Activated B cell treated with CpG ODN at 0.5 μM for 24 hours (primary cell): ENCODE results near the gene TRIM50. TPM values are rescaled to one million over a fixed set of nuclear protein-coding genes. Genes with fewer than 3 reads are reported as not detected.

Experiments
- ATAC-seq: fragments of 200-7000 bp; cut with Tn5 transposase; one replicate; pipeline ENCODE4 v1.10.0; 2021; ENCODE audit warnings: low read depth, mild to moderate bottlenecking, moderate library complexity
- CTCF ChIA-PET: fragments of 350-600 bp; sonication (Branson Sonifier 250); formaldehyde crosslinking; loops from one replicate; lab custom pipeline; 2021; ENCODE audit warnings: antibody characterized with exemption; lab: Charles Lee
- POLR2A ChIA-PET: fragments of 350-600 bp; sonication (Branson Sonifier 250); formaldehyde crosslinking; loops from one replicate; lab custom pipeline; 2021; ENCODE audit warnings: antibody characterized with exemption; lab: Charles Lee
- DNase-seq: peaks from one replicate; pipeline ENCODE4 v3.0.0; 2022
- H3K27ac Mint-ChIP-seq: one replicate; pipeline ENCODE4 v1.8.0; 2020; ENCODE audit warnings: mixed read lengths
- H3K27me3 Mint-ChIP-seq: one replicate; pipeline ENCODE4 v1.8.0; 2021; ENCODE audit warnings: mixed read lengths
- H3K36me3 Mint-ChIP-seq: one replicate; pipeline ENCODE4 v1.8.0; 2021; ENCODE audit warnings: low read depth, mixed read lengths
- H3K4me1 Mint-ChIP-seq: one replicate; pipeline ENCODE4 v1.8.0; 2021; ENCODE audit warnings: mixed read lengths
- H3K4me3 Mint-ChIP-seq: one replicate; pipeline ENCODE4 v1.8.0; 2020; ENCODE audit warnings: mild to moderate bottlenecking, mixed read lengths
- H3K9me3 Mint-ChIP-seq: one replicate; pipeline ENCODE4 v1.8.0; 2020; ENCODE audit warnings: mixed read lengths
- CTCF ChIP-seq: fragments of 200-600 bp; IDR thresholded peaks from one replicate; pipeline ENCODE4 v1.8.0; 2022; ENCODE audit warnings: antibody characterized with exemption, mild to moderate bottlenecking
- intact Hi-C: fragments of 100-400 bp; cut with micrococcal nuclease; formaldehyde crosslinking; loops from one replicate; pipeline ENCODE4 v1.15.1; 2024
- total RNA-seq: library from RNA; stranded (reverse); gene quantifications from 2 replicates; pipeline ENCODE4 v1.2.3, GENCODE V29; 2022

Gene TRIM50
- total RNA-seq, 1 donor from 2014 or later = not detected

- no peak for ATAC-seq
- intact Hi-C loops = no loop called here
- Mint-ChIP-seq H3K36me3 (no peaks in the 10 kb centered on the region), H3K9me3 (peaks cover 11% of the 10 kb centered on the region), H3K4me3 (no peak overlapping the region), H3K27me3 (no peaks in the 10 kb centered on the region), H3K4me1 (no peaks in the 10 kb centered on the region), H3K27ac (no peak overlapping the region)
- ChIA-PET CTCF (no interaction called here), POLR2A (no interaction called here)
- DNase-seq = no peak
- no peak for TF ChIP-seq CTCF
Measured at GRCh38 chr7:73349763-73350162, 21.9 kb upstream of the TRIM50 start.

- no peak for TF ChIP-seq CTCF
- ATAC-seq = no peak
- no peak overlapping the region for H3K4me3 Mint-ChIP-seq
- no peaks in the 10 kb centered on the region for H3K36me3 Mint-ChIP-seq
- ChIA-PET CTCF (no interaction called here), POLR2A (no interaction called here)
- no peaks in the 10 kb centered on the region for H3K9me3 Mint-ChIP-seq
- H3K27me3 Mint-ChIP-seq = peaks cover 11% of the 10 kb centered on the region
- no peak for DNase-seq
- no peaks in the 10 kb centered on the region for H3K4me1 Mint-ChIP-seq
- intact Hi-C loops = no loop called here
- no peak overlapping the region for H3K27ac Mint-ChIP-seq
Measured at GRCh38 chr7:73345951-73346350, 18.1 kb upstream of the TRIM50 start.

GRCh38 chr7:73345538-73345937 is 17.7 kb upstream of the TRIM50 start:
- TF ChIP-seq CTCF = no peak

GRCh38 chr7:73343671-73344380 is 15.9 kb upstream of the TRIM50 start:
- CTCF ChIA-PET = no interaction called here
- Mint-ChIP-seq H3K4me1 (no peaks in the 10 kb centered on the region), H3K27me3 (peaks cover 11% of the 10 kb centered on the region), H3K4me3 (no peak overlapping the region), H3K27ac (no peak overlapping the region), H3K36me3 (no peaks in the 10 kb centered on the region), H3K9me3 (no peaks in the 10 kb centered on the region)
- DNase-seq = no peak
- no peak for TF ChIP-seq CTCF
- POLR2A ChIA-PET = no interaction called here
- ATAC-seq = no peak
- intact Hi-C loops = no loop called here

More at GRCh38 chr7:73345538-73345937, 17.7 kb upstream of the TRIM50 start:
- H3K27me3 Mint-ChIP-seq = peaks cover 11% of the 10 kb centered on the region
- CTCF ChIA-PET = interaction anchor here (1.1 kb wide), 1 partner anchor 21 kb away, joined by 3 read pairs; no protein-coding TSS in a partner anchor
- no peak overlapping the region for H3K27ac Mint-ChIP-seq
- H3K36me3 Mint-ChIP-seq = no peaks in the 10 kb centered on the region
- intact Hi-C loops = no loop called here
- no peak for ATAC-seq
- H3K4me1 Mint-ChIP-seq = no peaks in the 10 kb centered on the region
- H3K4me3 Mint-ChIP-seq = no peak overlapping the region
- H3K9me3 Mint-ChIP-seq = no peaks in the 10 kb centered on the region
- POLR2A ChIA-PET = no interaction called here
- DNase-seq = no peak

GRCh38 chr7:73342645-73343044 is 14.8 kb upstream of the TRIM50 start:
- no peaks in the 10 kb centered on the region for H3K36me3 Mint-ChIP-seq
- TF ChIP-seq CTCF = no peak
- CTCF ChIA-PET = no interaction called here
- peaks cover 2% of the 10 kb centered on the region for H3K4me1 Mint-ChIP-seq
- H3K4me3 Mint-ChIP-seq = no peak overlapping the region
- no peak overlapping the region for H3K27ac Mint-ChIP-seq
- intact Hi-C loops = no loop called here
- H3K9me3 Mint-ChIP-seq = no peaks in the 10 kb centered on the region
- ATAC-seq (no peak), DNase-seq (no peak)
- peaks cover 11% of the 10 kb centered on the region for H3K27me3 Mint-ChIP-seq
- POLR2A ChIA-PET = no interaction called here
